ENCODE measurements around the gene AOX1.

DNA sequence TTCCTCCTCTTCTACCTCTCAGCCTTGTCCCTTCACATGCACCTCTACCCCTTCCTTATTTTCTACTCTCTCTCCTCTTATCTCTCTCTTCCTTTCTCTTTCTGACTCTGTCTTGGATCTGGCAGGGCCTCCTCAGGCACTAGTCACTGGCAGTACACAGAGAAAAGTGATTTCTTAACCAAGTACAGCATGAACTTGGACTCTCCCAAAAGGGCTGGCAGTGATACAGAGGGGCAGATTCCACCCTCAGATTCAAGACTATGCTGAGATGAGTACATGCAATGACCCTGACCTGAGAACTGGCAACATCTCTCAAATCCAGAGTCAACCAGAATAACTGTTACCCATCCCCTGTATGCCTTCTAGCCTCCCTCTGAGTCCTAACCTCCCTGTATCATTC lies 4.3 kb downstream of the AOX1 start:
- TF ChIP-seq, protein P1, sequence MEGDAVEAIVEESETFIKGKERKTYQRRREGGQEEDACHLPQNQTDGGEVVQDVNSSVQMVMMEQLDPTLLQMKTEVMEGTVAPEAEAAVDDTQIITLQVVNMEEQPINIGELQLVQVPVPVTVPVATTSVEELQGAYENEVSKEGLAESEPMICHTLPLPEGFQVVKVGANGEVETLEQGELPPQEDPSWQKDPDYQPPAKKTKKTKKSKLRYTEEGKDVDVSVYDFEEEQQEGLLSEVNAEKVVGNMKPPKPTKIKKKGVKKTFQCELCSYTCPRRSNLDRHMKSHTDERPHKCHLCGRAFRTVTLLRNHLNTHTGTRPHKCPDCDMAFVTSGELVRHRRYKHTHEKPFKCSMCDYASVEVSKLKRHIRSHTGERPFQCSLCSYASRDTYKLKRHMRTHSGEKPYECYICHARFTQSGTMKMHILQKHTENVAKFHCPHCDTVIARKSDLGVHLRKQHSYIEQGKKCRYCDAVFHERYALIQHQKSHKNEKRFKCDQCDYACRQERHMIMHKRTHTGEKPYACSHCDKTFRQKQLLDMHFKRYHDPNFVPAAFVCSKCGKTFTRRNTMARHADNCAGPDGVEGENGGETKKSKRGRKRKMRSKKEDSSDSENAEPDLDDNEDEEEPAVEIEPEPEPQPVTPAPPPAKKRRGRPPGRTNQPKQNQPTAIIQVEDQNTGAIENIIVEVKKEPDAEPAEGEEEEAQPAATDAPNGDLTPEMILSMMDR (IDR thresholded peaks at IDR 0.05; ENCODE audit: insufficient read depth, low read depth, low read length): no peak
- no peak for TF ChIP-seq EZH2 (IDR thresholded peaks at IDR 0.05; ENCODE audit: insufficient read depth, low read length)
